ENCODE data around the gene GLG1.

Gene GLG1

GRCh38 chr16:74492976-74493375, 113.9 kb downstream of the GLG1 start:
- no peaks in the 10 kb centered on the region for H3K27me3 ChIP-seq (ENCODE audit: low read depth, low read length)
- H3K27ac ChIP-seq (ENCODE audit: low read length): no peak overlapping the region
- H3K36me3 ChIP-seq (ENCODE audit: control insufficient read depth in 1 of 2, insufficient read depth in 2 of 2, low read length in 2 of 2): peaks cover 25 to 47% of the 10 kb centered on the region in 2 donors

DNA sequence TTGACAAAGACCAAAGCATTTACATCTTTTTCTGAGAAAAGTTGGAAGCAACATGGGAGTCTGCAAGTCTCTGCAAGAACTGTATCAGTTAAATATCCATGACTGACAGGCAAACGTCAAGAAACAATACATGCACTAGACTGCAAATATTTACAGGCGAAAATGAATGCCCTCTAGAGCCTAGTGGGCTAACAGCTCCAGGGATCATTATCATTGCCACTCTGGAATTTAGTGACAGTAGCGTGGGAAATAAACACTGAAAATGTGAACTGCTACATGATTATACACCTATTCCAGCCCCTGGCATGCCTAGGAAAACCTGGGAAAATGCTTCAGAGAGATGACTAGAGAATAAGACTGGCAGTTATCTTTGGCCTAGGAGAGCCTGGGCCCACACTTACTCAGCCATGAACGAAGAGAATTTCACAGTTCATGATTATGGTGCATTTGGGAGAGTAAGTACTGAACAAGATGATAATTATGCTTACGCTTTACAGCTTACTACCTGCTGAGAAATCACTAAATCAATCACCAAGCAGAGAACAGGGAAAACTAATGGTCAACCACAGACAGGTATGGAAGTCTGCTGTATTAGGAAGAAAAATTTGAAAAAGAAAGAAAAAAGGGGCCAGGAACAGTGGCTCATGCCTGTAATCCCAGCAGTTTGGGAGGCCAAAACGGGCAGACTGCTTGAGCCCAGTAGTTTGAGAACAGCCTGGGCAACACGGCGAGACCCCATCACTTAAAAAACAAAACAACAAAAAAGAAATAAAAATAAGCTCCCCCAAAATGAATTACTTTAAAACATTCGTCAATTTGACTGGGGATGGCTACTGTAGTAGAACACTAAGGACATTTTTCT, 119.0 kb downstream of the GLG1 start:
- Histone ChIP-seq H3K27me3 (ENCODE audit: low read depth, low read length) (no peaks in the 10 kb centered on the region), H3K36me3 (ENCODE audit: control insufficient read depth in 1 of 2, insufficient read depth in 2 of 2, low read length in 2 of 2) (peaks cover 32 to 40% of the 10 kb centered on the region in 2 donors), H3K27ac (ENCODE audit: low read length) (no peak overlapping the region), H3K9me3 (ENCODE audit: control insufficient read depth in 1 of 2, low read length in 2 of 2) (no peaks in the 10 kb centered on the region), H3K4me1 (ENCODE audit: control insufficient read depth in 1 of 2, insufficient read depth in 2 of 2, low read length in 2 of 2) (no peaks in the 10 kb centered on the region), H3K4me3 (ENCODE audit: low read depth in 1 of 2, low read length in 2 of 2) (no peak overlapping the region)

More at GRCh38 chr16:74492976-74493375, 113.9 kb downstream of the GLG1 start:
- H3K4me1 ChIP-seq (ENCODE audit: control insufficient read depth in 1 of 2, insufficient read depth in 2 of 2, low read length in 2 of 2): no peaks in the 10 kb centered on the region
- no peaks in the 10 kb centered on the region for H3K9me3 ChIP-seq (ENCODE audit: control insufficient read depth in 1 of 2, low read length in 2 of 2)
- H3K4me3 ChIP-seq (ENCODE audit: low read depth in 1 of 2, low read length in 2 of 2): no peak overlapping the region

- no peak overlapping the region for H3K4me3 ChIP-seq (ENCODE audit: low read depth in 1 of 2, low read length in 2 of 2)
- no peaks in the 10 kb centered on the region for H3K4me1 ChIP-seq (ENCODE audit: control insufficient read depth in 1 of 2, insufficient read depth in 2 of 2, low read length in 2 of 2)
- peaks cover 24 to 32% of the 10 kb centered on the region in 2 donors for H3K36me3 ChIP-seq (ENCODE audit: control insufficient read depth in 1 of 2, insufficient read depth in 2 of 2, low read length in 2 of 2)
- H3K27ac ChIP-seq (ENCODE audit: low read length): no peak overlapping the region
- H3K27me3 ChIP-seq (ENCODE audit: low read depth, low read length): no peaks in the 10 kb centered on the region
- H3K9me3 ChIP-seq (ENCODE audit: control insufficient read depth in 1 of 2, low read length in 2 of 2): no peaks in the 10 kb centered on the region
Measured at GRCh38 chr16:74485916-74486315, 121.0 kb downstream of the GLG1 start.

- Histone ChIP-seq H3K27ac (ENCODE audit: low read length) (peak overlapping the region; percentile 20), H3K9me3 (ENCODE audit: control insufficient read depth in 1 of 2, low read length in 2 of 2) (no peaks in the 10 kb centered on the region), H3K4me3 (ENCODE audit: low read depth in 1 of 2, low read length in 2 of 2) (no peak overlapping the region), H3K36me3 (ENCODE audit: control insufficient read depth in 1 of 2, insufficient read depth in 2 of 2, low read length in 2 of 2) (peaks cover 23 to 44% of the 10 kb centered on the region in 2 donors), H3K4me1 (ENCODE audit: control insufficient read depth in 1 of 2, insufficient read depth in 2 of 2, low read length in 2 of 2) (peaks cover 0 to 7% of the 10 kb centered on the region in 2 donors), H3K27me3 (ENCODE audit: low read depth, low read length) (no peaks in the 10 kb centered on the region)
Measured at GRCh38 chr16:74480150-74481029, 126.5 kb downstream of the GLG1 start.

DNA sequence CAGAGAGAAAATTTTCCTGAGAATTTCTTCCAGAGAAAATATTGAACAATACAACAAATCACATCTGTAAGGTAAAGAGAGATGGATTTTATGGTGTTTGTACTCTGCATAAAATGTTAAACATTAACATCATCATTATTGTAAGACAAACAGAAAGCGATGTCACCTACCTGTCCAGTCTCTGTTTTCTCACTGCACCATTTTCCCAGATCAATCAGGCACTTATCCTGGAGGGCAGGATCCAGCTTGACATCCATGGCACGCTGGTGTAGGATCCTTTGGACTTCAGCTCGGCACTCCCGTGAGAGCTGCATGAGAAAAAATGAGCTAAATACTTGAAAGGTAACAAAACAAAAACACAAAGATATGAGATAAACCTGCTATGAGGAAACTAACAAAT, 129.7 kb downstream of the GLG1 start:
- Histone ChIP-seq H3K4me1 (ENCODE audit: control insufficient read depth in 1 of 2, insufficient read depth in 2 of 2, low read length in 2 of 2) (peaks cover 0 to 7% of the 10 kb centered on the region in 2 donors), H3K27ac (ENCODE audit: low read length) (no peak overlapping the region), H3K9me3 (ENCODE audit: control insufficient read depth in 1 of 2, low read length in 2 of 2) (no peaks in the 10 kb centered on the region), H3K27me3 (ENCODE audit: low read depth, low read length) (no peaks in the 10 kb centered on the region), H3K36me3 (ENCODE audit: control insufficient read depth in 1 of 2, insufficient read depth in 2 of 2, low read length in 2 of 2) (peaks cover 31 to 65% of the 10 kb centered on the region in 2 donors), H3K4me3 (ENCODE audit: low read depth in 1 of 2, low read length in 2 of 2) (no peak overlapping the region)

DNA sequence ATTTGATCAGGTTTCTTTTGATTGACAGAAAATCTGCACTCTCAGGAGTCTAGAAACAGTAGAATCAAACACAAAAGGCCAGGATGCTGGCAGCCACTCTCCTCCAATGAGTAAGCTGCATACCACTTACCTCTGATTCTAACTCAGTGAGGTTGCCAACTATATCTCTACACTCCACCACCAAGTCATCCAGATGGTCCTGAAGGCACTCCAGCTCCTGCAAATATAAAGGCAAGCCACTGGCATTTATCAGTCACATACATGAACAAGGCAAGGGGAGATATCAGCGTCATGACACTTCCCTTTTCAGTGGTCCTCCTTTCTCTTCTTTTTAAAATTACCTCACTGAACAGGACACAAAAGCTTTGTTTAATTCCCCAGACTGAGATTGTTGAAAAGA, 132.5 kb downstream of the GLG1 start:
- Histone ChIP-seq H3K9me3 (ENCODE audit: control insufficient read depth in 1 of 2, low read length in 2 of 2) (no peaks in the 10 kb centered on the region), H3K27me3 (ENCODE audit: low read depth, low read length) (no peaks in the 10 kb centered on the region), H3K4me3 (ENCODE audit: low read depth in 1 of 2, low read length in 2 of 2) (no peak overlapping the region), H3K36me3 (ENCODE audit: control insufficient read depth in 1 of 2, insufficient read depth in 2 of 2, low read length in 2 of 2) (peaks cover 48 to 80% of the 10 kb centered on the region in 2 donors), H3K4me1 (ENCODE audit: control insufficient read depth in 1 of 2, insufficient read depth in 2 of 2, low read length in 2 of 2) (peaks cover 0 to under 1% of the 10 kb centered on the region in 2 donors), H3K27ac (ENCODE audit: low read length) (no peak overlapping the region)

DNA sequence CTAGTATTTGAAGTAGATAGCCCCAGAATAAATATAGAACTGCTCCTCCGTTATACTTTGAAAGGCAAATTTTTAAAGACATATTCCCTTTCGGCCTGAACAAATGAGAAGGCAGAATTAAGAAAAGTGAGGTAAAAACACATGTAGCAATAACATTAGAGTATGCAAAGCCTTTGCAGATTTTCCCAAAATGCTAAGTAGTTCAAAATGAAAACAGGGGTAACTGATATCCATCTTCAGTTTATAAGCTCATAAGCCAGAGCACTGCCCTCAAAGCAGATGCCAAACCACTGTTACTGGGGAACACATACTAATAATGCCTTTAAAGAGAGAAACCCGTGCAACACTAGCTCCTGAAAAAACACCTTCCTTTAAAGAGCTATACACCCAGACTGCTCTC, 134.4 kb downstream of the GLG1 start:
- H3K4me3 ChIP-seq (ENCODE audit: low read depth in 1 of 2, low read length in 2 of 2): no peak overlapping the region
- peaks cover 61 to 90% of the 10 kb centered on the region in 2 donors for H3K36me3 ChIP-seq (ENCODE audit: control insufficient read depth in 1 of 2, insufficient read depth in 2 of 2, low read length in 2 of 2)
- H3K9me3 ChIP-seq (ENCODE audit: control insufficient read depth in 1 of 2, low read length in 2 of 2): no peaks in the 10 kb centered on the region
- H3K4me1 ChIP-seq (ENCODE audit: control insufficient read depth in 1 of 2, insufficient read depth in 2 of 2, low read length in 2 of 2): no peaks in the 10 kb centered on the region
- no peak overlapping the region for H3K27ac ChIP-seq (ENCODE audit: low read length)
- no peaks in the 10 kb centered on the region for H3K27me3 ChIP-seq (ENCODE audit: low read depth, low read length)

DNA sequence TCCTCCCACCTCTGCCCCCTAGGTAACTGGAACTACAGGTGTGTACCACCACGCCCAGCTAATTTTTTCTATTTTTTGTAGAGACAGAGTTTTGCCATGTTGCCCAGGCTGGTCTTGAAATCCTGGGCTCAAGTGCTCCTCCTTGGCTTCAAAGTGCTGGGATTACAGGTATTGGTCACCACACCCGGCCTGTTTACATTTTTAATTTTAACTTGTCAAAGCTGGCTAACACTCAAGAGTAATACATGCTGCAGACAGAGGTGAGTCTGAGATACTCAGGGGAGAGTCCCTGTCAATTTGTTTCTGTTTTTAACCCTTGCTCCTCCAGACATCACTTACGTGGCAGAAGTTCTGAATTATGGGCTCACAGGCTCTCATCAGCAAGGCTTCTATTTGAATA, 134.9 kb downstream of the GLG1 start:
- Histone ChIP-seq H3K36me3 (ENCODE audit: control insufficient read depth in 1 of 2, insufficient read depth in 2 of 2, low read length in 2 of 2) (peaks cover 61 to 91% of the 10 kb centered on the region in 2 donors), H3K9me3 (ENCODE audit: control insufficient read depth in 1 of 2, low read length in 2 of 2) (no peaks in the 10 kb centered on the region), H3K27me3 (ENCODE audit: low read depth, low read length) (no peaks in the 10 kb centered on the region), H3K27ac (ENCODE audit: low read length) (no peak overlapping the region), H3K4me3 (ENCODE audit: low read depth in 1 of 2, low read length in 2 of 2) (no peak overlapping the region), H3K4me1 (ENCODE audit: control insufficient read depth in 1 of 2, insufficient read depth in 2 of 2, low read length in 2 of 2) (no peaks in the 10 kb centered on the region)

GRCh38 chr16:74469946-74470478, 136.9 kb downstream of the GLG1 start:
- H3K36me3 ChIP-seq (ENCODE audit: control insufficient read depth in 1 of 2, insufficient read depth in 2 of 2, low read length in 2 of 2): peaks cover 62 to 92% of the 10 kb centered on the region in 2 donors
- H3K9me3 ChIP-seq (ENCODE audit: control insufficient read depth in 1 of 2, low read length in 2 of 2): no peaks in the 10 kb centered on the region
- H3K4me1 ChIP-seq (ENCODE audit: control insufficient read depth in 1 of 2, insufficient read depth in 2 of 2, low read length in 2 of 2): no peaks in the 10 kb centered on the region
- H3K4me3 ChIP-seq (ENCODE audit: low read depth in 1 of 2, low read length in 2 of 2): no peak overlapping the region
- H3K27ac ChIP-seq (ENCODE audit: low read length): no peak overlapping the region
- H3K27me3 ChIP-seq (ENCODE audit: low read depth, low read length): no peaks in the 10 kb centered on the region

DNA sequence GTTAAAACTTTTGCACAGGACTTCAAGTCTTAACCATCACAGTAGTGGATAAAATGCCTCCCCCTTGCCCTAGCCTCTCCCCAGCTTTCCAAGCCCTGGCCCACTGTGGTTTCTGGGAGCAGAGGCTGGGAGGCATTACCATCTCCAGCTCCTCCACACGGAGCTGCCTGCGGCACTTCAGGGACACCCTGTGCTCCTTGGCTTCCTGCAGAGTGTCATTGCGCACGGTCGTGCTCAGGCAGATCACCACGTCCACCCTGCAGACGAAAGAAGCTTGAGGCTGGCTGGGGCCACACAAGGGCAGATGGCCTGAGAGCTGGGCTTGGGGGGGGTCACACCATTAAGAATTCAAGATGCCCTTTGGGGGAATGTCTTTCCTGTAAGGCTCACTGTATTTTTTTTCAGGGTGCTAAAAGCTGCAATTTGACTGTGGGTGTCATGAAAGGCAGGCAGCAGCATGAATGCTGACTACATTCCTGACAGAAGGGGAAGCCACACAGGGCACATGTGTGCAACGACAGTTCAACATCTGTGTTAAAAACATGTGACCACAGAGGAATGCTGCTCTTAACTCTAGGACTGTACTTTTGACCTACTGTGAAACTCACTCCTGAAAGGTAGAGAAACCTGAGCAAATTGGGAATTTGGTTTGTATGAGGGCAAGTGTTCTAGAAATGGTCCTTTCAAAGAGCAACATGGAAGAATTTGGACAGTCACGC, 137.9 kb downstream of the GLG1 start:
- H3K27ac ChIP-seq (ENCODE audit: low read length): no peak overlapping the region
- no peak overlapping the region for H3K4me3 ChIP-seq (ENCODE audit: low read depth in 1 of 2, low read length in 2 of 2)
- H3K4me1 ChIP-seq (ENCODE audit: control insufficient read depth in 1 of 2, insufficient read depth in 2 of 2, low read length in 2 of 2): no peaks in the 10 kb centered on the region
- peaks cover 59 to 87% of the 10 kb centered on the region in 2 donors for H3K36me3 ChIP-seq (ENCODE audit: control insufficient read depth in 1 of 2, insufficient read depth in 2 of 2, low read length in 2 of 2)
- H3K27me3 ChIP-seq (ENCODE audit: low read depth, low read length): no peaks in the 10 kb centered on the region
- H3K9me3 ChIP-seq (ENCODE audit: control insufficient read depth in 1 of 2, low read length in 2 of 2): no peaks in the 10 kb centered on the region

Measured in muscle layer of duodenum (tissue), 2 donors.